HEK293 (cell line): Measurements from ENCODE around the gene ANXA2.

Experiments
- CTCF ChIA-PET: fragments of 350-600 bp; formaldehyde crosslinking; extraction: SDS; loops from one replicate; lab custom pipeline; 2021; ENCODE audit warnings: antibody characterized with exemption; lab: Yijun Ruan, JAX
- POLR2A ChIA-PET: fragments of 300-600 bp; formaldehyde crosslinking; extraction: SDS; loops from one replicate; lab custom pipeline; 2020; ENCODE audit warnings: antibody characterized with exemption, inconsistent platforms; lab: Yijun Ruan, JAX
- H3K27ac ChIP-seq: fragments of 200-500 bp; sonication (Bioruptor generic); 2 replicates; pipeline ENCODE4 v1.5.1; 2014; ENCODE audit warnings: low read depth, low read length, control low read depth, inconsistent platforms; ENCODE audit errors: extremely low read depth
- H3K36me3 ChIP-seq, 2 experiments: fragments of 200-500 bp in 1 of 2; sonication (Bioruptor generic) in 1 of 2; 1 replicate in 1 of 2; 2 replicates in 1 of 2; pipeline ENCODE4 v1.5.1; 2014 to 2017; ENCODE audit warnings: inconsistent platforms in 2 of 2, low read length in 2 of 2; ENCODE audit not compliant: control insufficient read depth in 2 of 2, insufficient read depth in 1 of 2
- H3K4me1 ChIP-seq: fragments of 200-500 bp; sonication (Bioruptor generic); 2 replicates; pipeline ENCODE4 v1.5.1; 2014; ENCODE audit warnings: mild to moderate bottlenecking, low read length, inconsistent platforms; ENCODE audit not compliant: control insufficient read depth, insufficient read depth
- H3K4me3 ChIP-seq: 2 replicates; pipeline ENCODE4 v1.5.1; 2011; ENCODE audit warnings: low read depth, mild to moderate bottlenecking, control low read depth, low read length, moderate library complexity
- H3K9me3 ChIP-seq: fragments of 200-500 bp; sonication (Bioruptor generic); 2 replicates; pipeline ENCODE4 v1.5.1; 2014; ENCODE audit warnings: low read depth, low read length, inconsistent platforms; ENCODE audit not compliant: control insufficient read depth, insufficient read depth
- AEBP2 ChIP-seq: fragments of 450-650 bp; formaldehyde crosslinking; IDR thresholded peaks from 2 replicates; pipeline ENCODE4 v1.5.1; 2016; ENCODE audit warnings: missing biosample characterization, missing genetic modification characterization, borderline replicate concordance
- EGR2 ChIP-seq: fragments of 450-650 bp; formaldehyde crosslinking; IDR thresholded peaks from 2 replicates; pipeline ENCODE4 v1.5.1; 2016; ENCODE audit warnings: low read depth, missing biosample characterization, missing genetic modification characterization
- HIC1 ChIP-seq: fragments of 450-650 bp; formaldehyde crosslinking; IDR thresholded peaks from 2 replicates; pipeline ENCODE4 v1.5.1; 2016; ENCODE audit warnings: missing biosample characterization, missing genetic modification characterization
- PRDM6 ChIP-seq: fragments of 450-650 bp; formaldehyde crosslinking; IDR thresholded peaks from 2 replicates; pipeline ENCODE4 v1.5.1; 2017; ENCODE audit warnings: missing biosample characterization, missing genetic modification characterization
- YY2 ChIP-seq: fragments of 450-650 bp; formaldehyde crosslinking; IDR thresholded peaks from 2 replicates; pipeline ENCODE4 v1.5.1; 2016; ENCODE audit warnings: missing biosample characterization, missing genetic modification characterization
- ZBTB21 ChIP-seq: fragments of 450-650 bp; formaldehyde crosslinking; IDR thresholded peaks from 2 replicates; pipeline ENCODE4 v1.5.1; 2017; ENCODE audit warnings: missing biosample characterization, missing genetic modification characterization
- ZBTB7A ChIP-seq: fragments of 450-650 bp; formaldehyde crosslinking; IDR thresholded peaks from 2 replicates; pipeline ENCODE4 v1.5.1; 2016; ENCODE audit warnings: low read depth, missing biosample characterization, missing genetic modification characterization
- ZNF184 ChIP-seq: fragments of 450-650 bp; IDR thresholded peaks from 2 replicates; pipeline ENCODE4 v1.5.1; 2018; ENCODE audit warnings: missing biosample characterization, mild to moderate bottlenecking, missing genetic modification characterization
- ZNF394 ChIP-seq: fragments of 450-650 bp; formaldehyde crosslinking; IDR thresholded peaks from 2 replicates; pipeline ENCODE4 v1.5.1; 2016; ENCODE audit warnings: missing biosample characterization, missing genetic modification characterization, mild to moderate bottlenecking, moderate library complexity, borderline replicate concordance
- ZNF433 ChIP-seq: fragments of 450-650 bp; formaldehyde crosslinking; IDR thresholded peaks from 2 replicates; pipeline ENCODE4 v1.5.1; 2016; ENCODE audit warnings: missing biosample characterization, missing genetic modification characterization, low read depth
- ZNF654 ChIP-seq: fragments of 450-650 bp; formaldehyde crosslinking; IDR thresholded peaks from 2 replicates; pipeline ENCODE4 v1.5.1; 2016; ENCODE audit warnings: low read depth, missing biosample characterization, missing genetic modification characterization
- ZNF664 ChIP-seq: fragments of 450-650 bp; formaldehyde crosslinking; IDR thresholded peaks from 2 replicates; pipeline ENCODE4 v1.5.1; 2016; ENCODE audit warnings: missing biosample characterization, missing genetic modification characterization
- ZNF704 ChIP-seq: fragments of 450-650 bp; formaldehyde crosslinking; IDR thresholded peaks from 2 replicates; pipeline ENCODE4 v1.5.1; 2016; ENCODE audit warnings: missing biosample characterization, missing genetic modification characterization

Gene ANXA2

GRCh38 chr15:60444289-60444912 lies 46.6 kb upstream of the ANXA2 start:
- Histone ChIP-seq H3K4me3 (no peak overlapping the region), H3K9me3 (no peaks in the 10 kb centered on the region), H3K36me3 (peaks cover 4 to 42% of the 10 kb centered on the region in 2 experiments), H3K4me1 (no peaks in the 10 kb centered on the region), H3K27ac (no peak overlapping the region)
- no peak for TF ChIP-seq ZBTB21 (tag by site-specific recombination)
- TF ChIP-seq ZNF654 (tag by site-specific recombination), result peak; percentile 22
- CTCF ChIA-PET, result interaction anchor here (0.6 to 2.6 kb wide), 10 partner anchors 11 to 714 kb away, joined by 3 to 17 read pairs (median 4); no protein-coding TSS in a partner anchor
- POLR2A ChIA-PET, result interaction anchor here (1.4 kb wide), 1 partner anchor 47 kb away, joined by 5 read pairs; the partner anchor contains the start of gene ANXA2

GRCh38 chr15:60442763-60443162 lies 45.0 kb upstream of the ANXA2 start:
- no peaks in the 10 kb centered on the region for H3K4me1 ChIP-seq
- TF ChIP-seq ZNF433 (tag by site-specific recombination) (no peak), EGR2 (tag by site-specific recombination) (no peak), ZNF704 (tag by site-specific recombination) (no peak), AEBP2 (tag by site-specific recombination) (no peak), ZNF394 (tag by site-specific recombination) (no peak), YY2 (tag by site-specific recombination) (no peak), PRDM6 (tag by site-specific recombination) (0 out of 2 replicates have a peak, but pooled peaks have one; percentile 17), HIC1 (tag by site-specific recombination) (no peak), ZBTB7A (tag by site-specific recombination) (no peak)
- TF ChIP-seq, all 188 proteins: peak for 1
- peaks cover 1 to 34% of the 10 kb centered on the region in 2 experiments for H3K36me3 ChIP-seq
- CTCF ChIA-PET, result interaction anchor here (0.9 to 1.0 kb wide), 3 partner anchors 83 to 116 kb away, joined by 3 to 4 read pairs (median 3); no protein-coding TSS in a partner anchor
- no peaks in the 10 kb centered on the region for H3K9me3 ChIP-seq
- H3K27ac ChIP-seq, result no peak overlapping the region
- no peak overlapping the region for H3K4me3 ChIP-seq
- POLR2A ChIA-PET, result no interaction called here

DNA sequence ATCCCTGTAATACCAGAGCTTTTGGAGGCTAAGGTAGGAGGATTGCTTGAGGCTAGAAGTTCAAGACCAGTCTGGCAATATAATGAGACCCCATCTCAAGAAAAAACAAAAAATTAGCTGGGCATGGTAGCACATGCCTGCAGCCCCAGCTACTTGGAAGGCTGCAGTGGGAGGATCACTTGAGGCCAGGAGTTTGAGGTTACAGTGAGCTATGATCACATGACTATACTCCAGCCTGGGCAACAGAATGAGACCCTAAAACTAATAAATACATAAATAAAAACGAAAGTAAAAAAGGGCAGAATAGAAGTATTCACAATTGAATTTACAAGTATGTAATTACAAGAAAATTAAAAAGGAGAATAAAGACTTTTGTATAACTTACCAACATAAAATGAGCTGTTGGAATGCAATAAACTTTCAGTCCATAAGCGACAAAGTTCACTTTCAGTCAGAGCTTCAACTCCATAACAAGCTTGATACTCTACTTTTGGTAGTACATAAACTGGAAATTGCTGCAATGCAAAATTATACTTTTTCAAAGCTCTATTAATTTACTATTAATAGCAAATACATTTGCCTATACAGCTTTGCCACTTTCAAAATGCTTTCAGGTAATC lies 44.4 kb upstream of the ANXA2 start:
- no peak overlapping the region for H3K4me3 ChIP-seq
- no peak overlapping the region for H3K27ac ChIP-seq
- no peaks in the 10 kb centered on the region for H3K4me1 ChIP-seq
- CTCF ChIA-PET, result interaction anchor here (0.6 to 1.0 kb wide), 4 partner anchors 83 to 1636 kb away, joined by 3 to 4 read pairs (median 4); no protein-coding TSS in a partner anchor
- TF ChIP-seq ZNF184 (tag by site-specific recombination) (no peak), ZNF664 (0 out of 2 replicates have a peak, but pooled peaks have one; percentile 16)
- peaks cover 0 to 30% of the 10 kb centered on the region in 2 experiments; a peak in 2 of 3 replicates for H3K36me3 ChIP-seq
- POLR2A ChIA-PET, result no interaction called here
- H3K9me3 ChIP-seq, result no peaks in the 10 kb centered on the region
